Stromal cell of bone marrow (primary cell): ENCODE results near the gene EPN1.

ENCODE experiments used
- DNase-seq: peaks from one replicate; pipeline ENCODE4 v3.0.0-alpha.2; 2012; ENCODE audit warnings: low read depth

Gene EPN1

DNA sequence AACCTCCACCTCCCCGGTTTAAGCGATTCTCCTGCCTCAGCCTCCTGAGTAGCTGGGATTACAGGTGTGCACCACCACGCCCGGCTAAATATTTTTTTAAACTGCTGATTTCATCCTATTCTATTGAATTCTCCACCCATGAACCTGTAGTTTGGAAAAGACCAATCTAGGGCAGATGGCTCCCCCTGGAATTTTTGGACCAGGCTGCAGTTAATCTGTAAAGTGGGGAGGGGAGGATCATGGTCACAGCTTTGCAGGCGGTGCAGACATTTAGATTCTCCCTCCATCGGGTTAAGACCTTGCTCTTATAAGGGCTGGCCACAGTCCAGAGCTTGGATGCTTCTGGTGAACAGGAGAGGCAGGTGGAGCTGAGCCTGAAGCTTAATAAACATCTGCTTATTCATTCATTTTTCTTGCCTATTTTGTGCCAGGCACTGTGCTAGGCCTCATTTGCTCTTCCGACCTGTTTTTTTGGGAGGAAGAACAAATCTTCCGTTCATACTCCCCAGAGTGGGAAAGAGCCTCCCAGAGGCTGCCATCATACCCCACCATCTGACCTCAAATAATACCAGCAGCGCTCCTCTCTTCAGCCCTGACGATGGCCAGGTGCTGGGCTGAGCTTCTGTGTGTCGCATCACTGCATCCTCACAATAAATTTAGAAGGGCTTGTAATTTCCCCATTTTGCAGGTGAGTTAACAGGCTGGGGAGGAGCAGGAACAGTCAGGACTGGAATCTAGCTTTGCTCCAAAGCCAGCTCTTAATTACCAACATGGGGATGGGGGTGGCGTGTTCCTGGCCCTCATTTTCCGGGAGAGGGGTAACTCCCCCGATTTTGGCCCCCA lies 27.9 kb upstream of the EPN1 start:
- DNase-seq = no peak

- no peak for DNase-seq
These were observed 27.1 kb upstream of the EPN1 start, which contains the start of gene CCDC106 for GRCh38 chr19:55647732-55648584. CCDC106 (plus strand) TSS chr19:55648212; CDS start chr19:55649047, 835 bp downstream.

- no peak for DNase-seq
These were observed 26.3 kb upstream of the EPN1 start for GRCh38 chr19:55648585-55649267.

DNA sequence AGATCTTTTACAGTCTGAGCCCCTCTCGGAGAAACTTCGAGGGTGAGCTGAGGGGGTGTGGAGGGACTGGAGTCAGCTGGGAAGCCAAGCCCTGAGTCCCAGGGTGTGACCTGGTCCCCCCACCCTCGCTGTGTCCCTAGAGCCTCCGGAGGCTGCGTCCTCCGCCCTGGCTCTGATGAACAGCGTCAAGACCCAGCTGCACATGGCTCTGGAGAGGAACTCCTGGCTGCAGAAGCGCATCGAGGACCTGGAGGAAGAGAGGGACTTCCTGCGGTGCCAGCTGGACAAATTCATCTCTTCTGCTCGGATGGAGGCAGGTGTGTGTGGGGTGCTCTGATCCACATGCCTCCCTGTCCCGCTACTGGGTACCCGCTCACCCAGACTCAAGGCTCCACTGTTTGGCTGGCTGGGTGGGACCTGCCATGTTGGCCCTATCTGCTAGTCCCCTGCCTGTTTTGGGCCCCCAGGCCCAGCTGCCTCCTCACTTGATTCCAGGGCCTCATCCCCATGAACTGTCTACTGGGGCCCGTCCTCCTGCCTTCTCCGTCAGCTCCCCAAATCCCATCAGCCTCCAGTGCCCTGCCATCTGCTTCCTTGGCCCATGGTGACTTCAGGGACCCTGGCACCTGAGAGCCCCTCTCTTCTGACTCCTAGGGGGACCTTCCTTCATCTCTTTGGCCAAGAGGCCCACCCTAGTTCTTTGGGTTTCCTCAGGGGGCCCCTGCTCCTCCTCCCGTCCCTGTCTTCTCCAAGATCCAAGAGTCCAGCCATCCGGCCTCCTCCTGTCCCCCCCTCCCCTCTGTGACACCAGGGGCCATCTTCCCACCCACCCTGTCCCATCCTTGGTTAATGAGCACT lies 25.5 kb upstream of the EPN1 start:
- no peak for DNase-seq

DNA sequence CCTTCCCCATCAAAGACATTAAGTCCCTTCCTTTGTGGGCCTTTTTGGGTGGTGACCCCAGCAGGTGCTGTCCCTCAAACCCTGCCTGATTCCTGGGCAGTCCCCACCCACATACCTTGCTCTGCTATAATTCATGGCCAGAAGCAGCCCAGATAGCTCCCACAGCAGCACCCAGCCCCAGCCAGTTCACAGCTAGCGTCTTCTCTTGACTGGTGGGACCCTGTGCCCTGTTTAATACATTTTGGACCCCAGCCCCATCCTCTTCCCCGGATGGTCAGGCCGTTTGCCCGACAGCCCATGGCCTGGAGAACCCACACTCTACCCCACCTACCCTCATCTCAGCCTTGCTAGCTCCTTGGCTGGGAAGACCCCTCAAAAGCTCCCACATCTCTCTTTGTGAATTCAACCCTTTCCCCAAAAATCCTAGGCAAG lies 24.9 kb upstream of the EPN1 start:
- no peak for DNase-seq

DNA sequence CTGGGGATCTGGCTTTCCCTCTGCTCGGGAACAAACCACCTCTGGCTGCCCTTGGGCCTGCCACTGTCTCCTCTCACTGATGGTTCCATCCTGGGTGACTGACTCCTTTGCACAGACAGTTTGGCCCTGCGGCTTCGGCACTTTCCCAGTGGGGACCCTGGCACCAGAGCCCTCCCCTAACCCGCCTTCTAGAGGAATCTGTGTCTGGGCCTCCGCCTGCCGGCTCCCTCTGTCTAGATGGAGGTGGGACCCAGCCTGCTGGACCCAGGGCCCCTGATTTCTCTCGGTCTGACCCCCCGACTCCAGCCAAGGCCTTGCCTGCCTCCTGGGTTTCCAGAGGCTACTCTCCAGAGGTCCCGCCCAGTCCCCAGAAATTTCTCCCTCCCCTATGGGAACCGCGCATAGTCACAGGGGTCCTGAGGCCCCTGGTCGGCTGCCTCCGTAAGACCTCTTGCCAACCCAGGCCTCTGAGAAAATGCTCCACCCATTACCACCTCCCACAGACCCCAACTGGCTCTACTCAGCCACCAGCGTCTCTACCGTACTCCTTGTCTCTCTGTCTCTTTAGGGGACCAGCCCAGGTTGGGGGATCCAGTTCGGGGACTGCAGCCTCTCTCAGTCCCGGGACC lies 24.3 kb upstream of the EPN1 start:
- DNase-seq = no peak

- DNase-seq = no peak
These were observed 23.8 kb upstream of the EPN1 start for GRCh38 chr19:55651236-55651635.

- DNase-seq = no peak
These were observed 22.5 kb upstream of the EPN1 start for GRCh38 chr19:55652311-55653128.

- DNase-seq = peak; percentile 95
These were observed 21.2 kb upstream of the EPN1 start for GRCh38 chr19:55653651-55654322.

DNA sequence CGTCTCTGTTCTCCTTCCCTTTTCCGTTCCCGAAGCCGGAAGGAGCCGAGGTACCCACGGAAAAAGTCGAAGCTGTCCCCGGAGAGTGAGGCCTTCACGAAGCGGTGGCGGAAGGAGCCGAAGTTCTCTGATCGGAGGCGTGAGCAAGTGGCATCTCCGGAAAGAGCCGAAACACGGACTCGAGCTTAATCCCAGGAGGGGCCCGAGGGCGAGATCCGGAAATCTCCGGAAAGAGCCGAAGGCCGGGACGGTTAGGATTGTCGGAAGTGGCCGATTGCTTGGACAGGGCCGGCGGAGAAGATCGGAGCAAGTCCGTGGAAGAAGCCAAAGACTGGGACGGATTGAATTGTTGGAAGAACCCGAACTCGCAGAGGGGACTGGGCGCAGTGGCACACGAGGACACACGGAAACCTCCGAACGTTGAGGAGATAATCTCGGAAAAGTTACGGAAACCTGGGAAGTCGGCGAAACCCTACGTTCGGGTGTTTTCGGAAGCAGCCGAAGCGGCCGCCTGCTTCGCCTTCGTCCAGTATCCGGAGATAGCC lies 20.6 kb upstream of the EPN1 start:
- peak; percentile 97 for DNase-seq

DNA sequence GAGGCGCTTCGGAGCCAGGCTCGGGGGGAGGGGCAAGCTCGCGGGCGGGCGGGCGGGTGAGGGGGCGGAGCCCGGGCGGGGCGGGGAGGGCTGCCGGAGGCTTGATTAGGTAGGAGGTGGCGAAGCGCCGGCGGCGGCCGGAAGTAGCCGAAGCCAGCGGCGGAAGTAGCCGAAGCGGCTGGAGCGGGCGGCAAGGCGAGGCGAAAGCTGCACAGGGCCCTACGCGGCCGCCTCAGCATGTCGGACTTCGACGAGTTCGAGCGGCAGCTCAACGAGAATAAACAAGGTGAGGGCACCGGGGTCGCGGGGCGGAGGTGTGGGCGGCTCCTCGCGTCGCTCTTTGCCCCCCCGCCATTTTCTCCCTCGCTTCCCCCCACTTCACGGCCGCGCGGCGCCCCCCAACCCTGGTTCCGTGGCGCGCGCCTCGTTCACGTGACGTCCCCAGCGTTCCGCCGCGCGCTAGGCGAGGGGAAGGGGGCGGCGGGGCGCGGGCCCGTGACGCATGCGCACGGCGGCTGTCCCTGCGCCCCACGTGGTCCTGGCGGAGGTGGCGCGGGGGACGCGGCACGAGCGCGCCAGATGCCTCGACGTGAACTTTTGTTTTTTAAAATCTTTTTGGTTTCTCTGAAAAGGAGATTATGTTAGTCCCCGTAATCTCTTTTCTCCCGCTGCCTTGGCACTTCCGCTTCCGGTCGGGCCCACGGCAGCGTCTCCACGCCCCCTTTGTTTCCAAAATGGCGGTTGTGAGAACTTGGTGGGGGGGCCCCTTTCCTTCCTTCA lies 20.0 kb upstream of the EPN1 start, which contains the start of gene U2AF2:
U2AF2 (plus strand) TSS at position 168 of the 780 bp plus-strand sequence; CDS start at position 238, 70 bp downstream.
- DNase-seq = peak; percentile 72

DNA sequence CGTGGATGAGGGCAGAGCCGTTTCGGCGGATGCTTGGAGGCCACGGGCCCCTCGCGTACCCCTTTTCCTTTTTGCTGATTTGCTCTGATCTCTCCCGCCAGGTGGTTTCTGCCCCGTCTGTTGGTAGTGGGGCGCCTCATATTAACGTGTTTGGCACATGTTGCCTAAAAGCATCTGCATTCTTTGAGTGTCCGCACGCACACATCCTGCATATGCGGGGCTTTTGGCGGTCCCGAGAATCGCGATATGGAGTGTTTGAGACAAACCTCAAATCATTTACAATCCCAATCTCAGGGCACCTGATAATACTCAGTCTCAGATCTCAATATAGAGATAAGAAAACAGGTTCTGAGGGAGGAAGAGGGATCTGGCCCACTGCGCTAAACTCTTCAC lies 19.4 kb upstream of the EPN1 start:
- DNase-seq = no peak

DNA sequence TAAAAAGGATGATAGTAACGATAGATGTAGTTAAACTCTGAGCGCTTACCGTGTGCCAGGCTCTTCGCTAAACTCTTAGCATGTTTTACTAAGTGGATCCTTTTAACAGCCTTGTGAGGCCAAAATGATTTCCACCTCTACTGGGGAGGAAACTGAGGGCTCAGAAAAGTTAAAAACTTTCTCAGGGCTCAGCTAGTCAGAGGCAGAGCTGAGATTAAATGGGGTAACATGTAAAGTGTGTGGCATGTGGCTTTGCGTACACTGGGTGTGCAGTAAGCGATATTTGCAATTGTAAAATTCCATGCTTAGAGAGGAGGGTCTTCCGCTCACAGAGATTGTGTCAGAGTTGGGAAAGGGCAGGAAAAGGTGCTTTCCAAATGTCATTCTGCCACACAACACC lies 18.5 kb upstream of the EPN1 start:
- DNase-seq = no peak

- no peak for DNase-seq
These were observed 17.9 kb upstream of the EPN1 start for GRCh38 chr19:55656988-55657747.

GRCh38 chr19:55658846-55659459 lies 16.1 kb upstream of the EPN1 start:
- no peak for DNase-seq

DNA sequence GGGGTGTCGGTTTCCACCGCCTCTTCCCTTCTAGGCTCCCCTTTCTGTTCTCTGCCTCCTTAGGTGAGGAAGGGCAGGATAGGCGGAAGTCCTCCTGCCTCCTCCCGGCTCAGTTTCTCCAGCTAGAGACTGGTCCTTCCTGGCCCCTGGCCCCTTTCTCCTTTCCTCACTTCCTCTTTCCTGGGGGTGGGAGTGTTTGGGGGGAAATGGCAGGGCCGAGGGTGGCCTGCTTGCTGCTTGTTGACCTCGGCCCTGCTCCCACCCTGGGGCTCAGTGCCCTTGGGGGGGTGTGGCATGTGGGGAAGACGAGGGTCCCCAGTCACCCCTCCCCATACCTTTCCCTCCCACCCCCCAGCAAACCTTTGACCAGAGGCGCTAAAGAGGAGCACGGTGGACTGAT lies 15.2 kb upstream of the EPN1 start:
- DNase-seq = no peak

DNA sequence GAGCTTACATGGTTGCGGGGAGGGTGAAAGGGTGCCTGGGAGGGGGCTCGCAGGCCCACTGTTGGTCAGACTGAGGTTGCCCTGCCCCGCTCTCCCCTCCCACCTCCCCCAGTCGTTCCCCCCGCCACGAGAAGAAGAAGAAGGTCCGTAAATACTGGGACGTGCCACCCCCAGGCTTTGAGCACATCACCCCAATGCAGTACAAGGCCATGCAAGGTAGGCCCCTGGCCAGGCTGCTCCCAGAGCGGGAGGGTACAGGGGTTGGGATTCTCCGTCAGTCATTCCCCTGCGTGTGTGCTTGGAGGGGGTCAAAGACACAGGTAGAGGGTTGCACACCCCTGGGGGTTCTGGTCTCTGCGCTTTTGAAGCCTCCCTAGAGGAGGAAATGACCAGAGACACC lies 14.6 kb upstream of the EPN1 start:
- DNase-seq = no peak
